Esophagus muscularis mucosa (tissue), 4 donors: ENCODE measurements around the gene SRMS. TPM values are rescaled to one million over a fixed set of nuclear protein-coding genes. Genes with fewer than 3 reads are reported as not detected.
"Not testable (repeated sequence)": the region's sequence is repeated elsewhere in the genome, so short reads cannot be mapped to it uniquely, and the experiment has no call there.

ENCODE experiments used
- DNase-seq: peaks from one replicate; pipeline ENCODE4 v3.0.0-alpha.2; 2017; ENCODE audit errors: extremely low spot score
- H3K27ac ChIP-seq, 4 donors: fragments of 200-600 bp; sonication (generic); replicated peaks in 1 of 4; 1 replicate in 3 of 4; 2 replicates in 1 of 4; pipeline ENCODE4 v1.5.1; 2016 to 2019; ENCODE audit warnings: mild to moderate bottlenecking in 1 of 4
- H3K27me3 ChIP-seq, 4 donors: fragments of 200-600 bp; sonication (generic); one replicate each; pipeline versions ENCODE4 v1.5.1 to v1.6.0; 2016 to 2019
- H3K36me3 ChIP-seq, 4 donors: fragments of 200-600 bp; sonication (generic); one replicate each; pipeline ENCODE4 v1.5.1; 2016 to 2019
- H3K4me1 ChIP-seq, 4 donors: fragments of 200-600 bp; sonication (generic); one replicate each; pipeline ENCODE4 v1.5.1; 2016 to 2019
- H3K4me3 ChIP-seq, 4 donors: fragments of 200-600 bp; sonication (generic); 1 replicate in 2 of 4; 2 replicates in 2 of 4; pipeline ENCODE4 v1.5.1; 2016 to 2019; ENCODE audit warnings: mild to moderate bottlenecking in 4 of 4, moderate library complexity in 1 of 4
- H3K9me3 ChIP-seq, 4 donors: fragments of 200-600 bp; sonication (generic); 1 replicate in 3 of 4; 2 replicates in 1 of 4; pipeline ENCODE4 v1.5.1; 2016 to 2019
- EP300 ChIP-seq: sonication (generic); formaldehyde crosslinking; IDR thresholded peaks from one replicate; pipeline ENCODE4 v1.6.1; 2017; ENCODE audit warnings: antibody characterized with exemption
- POLR2A ChIP-seq: fragments of 450-650 bp; IDR thresholded peaks from one replicate; pipeline ENCODE4 v1.6.1; 2017; ENCODE audit warnings: antibody characterized with exemption, moderate library complexity, mild to moderate bottlenecking, low read depth
- POLR2AphosphoS5 ChIP-seq, 2 donors: sonication (generic); formaldehyde crosslinking; IDR thresholded peaks; one replicate each; pipeline ENCODE4 v1.6.1; 2017; ENCODE audit warnings: antibody characterized with exemption in 2 of 2
- WGBS: methylation state at CpG from one replicate; pipeline ENCODE4 v1.1.5; 2018; 5-methylcytosine and 5-hydroxymethylcytosine counted together
- intact Hi-C: fragments of 100-400 bp; cut with DNase I; formaldehyde crosslinking; loops from one replicate; pipeline ENCODE4 v1.15.1; 2023
- total RNA-seq, 4 donors: library from RNA; depleted of rRNA; stranded (reverse); fragments of >200 nt; gene quantifications; one replicate each; pipeline versions ENCODE4 v1.1.0 to v1.2.1, GENCODE V29; 2016
- TF ChIP-seq, protein P1 (sequence below), 3 experiments: fragments of 200-600 bp in 2 of 3; fragments of 450-650 bp in 1 of 3; sonication (generic) in 2 of 3; IDR thresholded peaks; one replicate each; pipeline ENCODE4 v1.5.1; 2017 to 2019; ENCODE audit warnings: antibody characterized with exemption in 3 of 3, mild to moderate bottlenecking in 2 of 3, moderate library complexity in 1 of 3

SRMS gene
- total RNA-seq, 4 donors from 2014 or later: not detected

DNA sequence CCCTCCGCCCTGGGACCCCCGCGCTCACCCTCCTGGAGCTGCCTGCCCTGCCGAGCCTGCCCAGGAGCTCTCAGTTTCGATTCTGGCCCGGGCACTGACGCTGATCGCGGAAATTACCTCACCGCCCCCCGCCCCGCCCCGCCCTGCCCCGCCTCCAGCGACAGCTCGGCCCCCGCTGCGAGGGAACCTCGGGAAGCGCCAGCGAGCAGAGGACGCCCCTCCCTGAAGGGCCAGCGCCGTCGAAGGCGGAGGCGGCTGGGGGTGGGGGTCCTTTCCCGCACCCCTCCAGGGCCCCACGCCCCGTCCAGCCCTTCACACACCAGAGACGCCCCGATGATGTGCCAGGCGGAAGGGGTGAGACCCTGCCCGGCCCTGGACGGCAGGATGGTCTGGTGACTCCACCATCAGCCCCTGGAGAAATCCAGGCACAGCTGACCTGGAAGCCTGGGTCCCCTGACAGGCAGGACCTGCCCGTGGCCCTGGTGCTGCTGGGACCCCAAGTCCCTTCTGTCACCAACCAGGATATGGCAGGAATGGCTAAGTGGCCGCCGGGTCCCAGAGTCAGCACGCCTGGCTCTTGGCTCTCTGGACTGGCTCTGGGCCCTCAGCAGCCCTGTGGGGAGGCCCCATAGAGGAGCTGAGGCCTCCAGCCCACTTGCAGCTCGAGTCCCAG lies 26.7 kb upstream of the SRMS start, which contains the start of gene HELZ2:
Gene HELZ2, minus strand, starts transcription at position 84 of the 673 bp plus-strand sequence. CDS start 1,854 bp downstream, outside the sequence.
- DNase-seq: peak; percentile 97
- Histone ChIP-seq H3K27me3 (peaks cover 0 to 6% (median 0%) of the 10 kb centered on the region in 4 donors), H3K36me3 (peaks cover 0 to 14% (median 12%) of the 10 kb centered on the region in 4 donors), H3K4me3 (peak within 1 kb of the TSS; percentile 81 to 93 (median 85)), H3K9me3 (no peaks in the 10 kb centered on the region), H3K4me1 (peaks cover 21 to 36% (median 26%) of the 10 kb centered on the region in 4 donors), H3K27ac (peak within 1 kb of the TSS; percentile 76 to 89 (median 83))
- WGBS: 40% methylated on average over 2 of the region's 40 CpGs
- intact Hi-C loops: loop anchor here (5.0 kb wide), 1 partner anchor 53 kb away; the partner anchor contains the start of gene GMEB2
- TF ChIP-seq, protein P1, sequence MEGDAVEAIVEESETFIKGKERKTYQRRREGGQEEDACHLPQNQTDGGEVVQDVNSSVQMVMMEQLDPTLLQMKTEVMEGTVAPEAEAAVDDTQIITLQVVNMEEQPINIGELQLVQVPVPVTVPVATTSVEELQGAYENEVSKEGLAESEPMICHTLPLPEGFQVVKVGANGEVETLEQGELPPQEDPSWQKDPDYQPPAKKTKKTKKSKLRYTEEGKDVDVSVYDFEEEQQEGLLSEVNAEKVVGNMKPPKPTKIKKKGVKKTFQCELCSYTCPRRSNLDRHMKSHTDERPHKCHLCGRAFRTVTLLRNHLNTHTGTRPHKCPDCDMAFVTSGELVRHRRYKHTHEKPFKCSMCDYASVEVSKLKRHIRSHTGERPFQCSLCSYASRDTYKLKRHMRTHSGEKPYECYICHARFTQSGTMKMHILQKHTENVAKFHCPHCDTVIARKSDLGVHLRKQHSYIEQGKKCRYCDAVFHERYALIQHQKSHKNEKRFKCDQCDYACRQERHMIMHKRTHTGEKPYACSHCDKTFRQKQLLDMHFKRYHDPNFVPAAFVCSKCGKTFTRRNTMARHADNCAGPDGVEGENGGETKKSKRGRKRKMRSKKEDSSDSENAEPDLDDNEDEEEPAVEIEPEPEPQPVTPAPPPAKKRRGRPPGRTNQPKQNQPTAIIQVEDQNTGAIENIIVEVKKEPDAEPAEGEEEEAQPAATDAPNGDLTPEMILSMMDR (IDR thresholded peaks at IDR 0.05): no peak
- peak; percentile 80 to 83 for TF ChIP-seq POLR2AphosphoS5 (IDR thresholded peaks at IDR 0.05)

GRCh38 chr20:63573647-63574131 lies 26.1 kb upstream of the SRMS start:
- DNase-seq: no peak
- 10% methylated on average over 3 of the region's 24 CpGs for WGBS
- Histone ChIP-seq H3K36me3 (peaks cover 0 to 17% (median 14%) of the 10 kb centered on the region in 4 donors), H3K4me3 (peak overlapping the region; percentile 81 to 93 (median 85)), H3K9me3 (no peaks in the 10 kb centered on the region), H3K27me3 (peaks cover 0 to under 1% (median 0%) of the 10 kb centered on the region in 4 donors), H3K4me1 (peaks cover 24 to 38% (median 26%) of the 10 kb centered on the region in 4 donors), H3K27ac (peak overlapping the region; percentile 76 to 89 (median 83))
- TF ChIP-seq, protein P1 (IDR thresholded peaks at IDR 0.05): no peak
- TF ChIP-seq POLR2AphosphoS5 (IDR thresholded peaks at IDR 0.05) (no peak), POLR2A (no peak), EP300 (no peak)
- intact Hi-C loops: loop anchor here (5.0 kb wide), 1 partner anchor 54 kb away; the partner anchor contains the start of gene GMEB2

DNA sequence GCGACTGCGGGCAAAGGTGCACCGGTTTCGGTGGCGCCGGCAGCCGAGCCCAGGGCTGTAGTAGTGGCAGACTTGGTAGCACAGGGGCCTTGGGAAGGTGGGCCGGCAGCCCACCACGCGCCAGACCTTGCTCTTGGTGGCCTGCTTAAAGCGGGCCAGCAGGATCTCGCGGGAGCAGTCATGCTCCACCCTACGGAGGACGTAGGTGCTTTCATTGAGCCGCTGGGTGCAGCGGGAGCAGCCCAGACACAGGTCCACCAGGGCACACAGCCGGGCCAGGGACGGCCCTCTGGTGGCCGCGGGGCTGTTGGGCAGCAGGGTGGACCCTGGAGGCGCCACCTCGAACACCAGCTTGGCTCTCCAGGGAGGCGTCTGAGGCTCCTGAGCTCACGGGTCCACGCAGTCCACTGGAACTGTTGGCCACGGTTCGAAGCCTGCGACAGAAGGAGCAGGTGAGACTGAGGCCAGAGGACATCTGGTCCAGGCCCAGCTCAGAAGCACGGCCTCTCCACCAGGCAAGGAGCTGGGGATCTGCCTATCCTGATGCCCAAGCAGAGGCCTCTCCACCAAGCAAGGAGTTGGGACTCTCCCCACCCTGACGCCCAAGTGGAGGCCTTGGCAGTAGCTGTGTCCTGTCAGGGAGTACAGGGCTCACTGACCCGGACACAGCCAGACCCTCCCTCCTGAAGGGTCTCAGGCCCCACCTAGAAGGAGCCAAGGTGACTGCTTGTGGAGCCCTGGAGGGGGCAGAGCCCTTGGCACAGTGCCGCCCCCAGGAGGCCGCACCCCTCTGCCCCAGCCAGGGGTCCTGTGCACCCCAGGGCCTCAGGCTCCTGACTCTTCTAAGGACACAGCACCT lies 25.5 kb upstream of the SRMS start:
- H3K4me3 ChIP-seq: peak overlapping the region; percentile 81 to 93 (median 85)
- H3K27ac ChIP-seq: peak overlapping the region; percentile 76 to 89 (median 83)
- intact Hi-C loops: loop anchor here (5.0 kb wide), 1 partner anchor 54 kb away; the partner anchor contains the start of gene GMEB2
- H3K36me3 ChIP-seq: peaks cover 0 to 24% (median 16%) of the 10 kb centered on the region in 4 donors
- DNase-seq: no peak
- TF ChIP-seq POLR2AphosphoS5 (IDR thresholded peaks at IDR 0.05) (no peak), POLR2A (no peak), EP300 (no peak)
- TF ChIP-seq, protein P1 (IDR thresholded peaks at IDR 0.05): no peak
- no peaks in the 10 kb centered on the region for H3K27me3 ChIP-seq
- no peaks in the 10 kb centered on the region for H3K9me3 ChIP-seq
- WGBS: 100% methylated on average over 1 of the region's 34 CpGs
- peaks cover 25 to 43% (median 27%) of the 10 kb centered on the region in 4 donors for H3K4me1 ChIP-seq

DNA sequence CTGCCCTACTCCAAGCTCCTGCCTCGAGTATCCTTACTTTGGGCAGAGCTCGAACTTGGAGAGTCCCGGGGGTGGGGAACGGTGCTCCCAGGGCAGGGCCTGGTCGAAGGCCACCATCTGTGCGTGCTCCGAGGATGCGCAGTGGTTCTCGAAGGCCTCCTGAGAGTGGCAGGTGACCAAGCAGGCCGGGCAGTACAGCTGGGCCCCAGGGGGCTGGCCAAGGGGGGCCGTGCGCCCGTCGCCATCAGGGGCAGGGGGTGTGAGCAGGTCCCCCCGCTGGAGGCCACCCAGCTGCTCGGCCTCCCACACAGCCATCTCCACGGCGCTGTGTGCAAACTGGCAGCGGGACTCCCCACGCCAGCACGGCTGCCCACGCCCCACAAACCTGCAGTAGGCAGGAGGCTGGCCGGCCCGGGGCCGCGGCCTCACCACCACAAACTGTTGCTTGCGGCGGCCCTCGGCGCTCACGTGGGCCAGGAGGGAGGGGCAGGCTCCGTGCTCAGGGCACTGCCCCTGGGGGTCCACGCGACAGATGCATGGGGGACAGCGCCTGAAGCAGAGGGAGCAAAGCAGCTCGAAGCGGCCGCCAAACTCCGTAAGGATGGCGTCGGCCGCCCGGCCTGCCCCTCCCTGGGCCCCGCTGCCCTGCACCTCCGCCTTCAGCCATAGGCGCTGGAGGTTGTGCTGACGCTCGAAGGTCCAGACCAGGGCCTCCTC lies 24.7 kb upstream of the SRMS start:
- Histone ChIP-seq H3K36me3 (peaks cover 0 to 30% (median 19%) of the 10 kb centered on the region in 4 donors), H3K27me3 (no peaks in the 10 kb centered on the region), H3K4me3 (no peak overlapping the region), H3K9me3 (no peaks in the 10 kb centered on the region), H3K4me1 (peaks cover 25 to 43% (median 27%) of the 10 kb centered on the region in 4 donors), H3K27ac (peak overlapping the region in 1 of 4 donors; percentile 89)
- no peak for TF ChIP-seq EP300
- 92% methylated on average over 7 of the region's 48 CpGs for WGBS
- no peak for DNase-seq
- intact Hi-C loops: loop anchor here (5.0 kb wide), 1 partner anchor 55 kb away; the partner anchor contains the start of gene GMEB2

- Histone ChIP-seq H3K36me3 (peaks cover 0 to 40% (median 28%) of the 10 kb centered on the region in 4 donors), H3K4me1 (peaks cover 25 to 43% (median 27%) of the 10 kb centered on the region in 4 donors)
- not testable (repeated sequence) for H3K9me3 ChIP-seq, H3K27me3 ChIP-seq, H3K4me3 ChIP-seq, H3K27ac ChIP-seq, DNase-seq
- WGBS: 86% methylated on average over 5 of the region's 11 CpGs
- intact Hi-C loops: loop anchor here (5.0 kb wide), 1 partner anchor 56 kb away; the partner anchor contains the start of gene GMEB2
These were observed 23.5 kb upstream of the SRMS start for GRCh38 chr20:63571087-63571478.
